Activated CD8-positive, alpha-beta T cell treated with anti-CD3 and anti-CD28 coated beads, Interleukin-2, amount 10 ng/mL, durations not matched to agents 7 days and 5 days (primary cell): ENCODE results near the gene JAKMIP2. TPM values are rescaled to one million over a fixed set of nuclear protein-coding genes. Genes with fewer than 3 reads are reported as not detected.
"Not testable (repeated sequence)": the region's sequence is repeated elsewhere in the genome, so short reads cannot be mapped to it uniquely, and the experiment has no call there.

Source experiments
- ATAC-seq: fragments of 150-1000 bp; cut with Tn5 transposase; one replicate; pipeline ENCODE4 v1.10.0; 2021; ENCODE audit warnings: moderate library complexity
- CTCF ChIA-PET: fragments of 350-600 bp; sonication (Branson Sonifier 250); formaldehyde crosslinking; loops from one replicate; lab custom pipeline; 2021; ENCODE audit warnings: antibody characterized with exemption; lab: Charles Lee
- POLR2A ChIA-PET: fragments of 350-600 bp; sonication (Branson Sonifier 250); formaldehyde crosslinking; loops from one replicate; lab custom pipeline; 2021; ENCODE audit warnings: antibody characterized with exemption; lab: Charles Lee
- DNase-seq: peaks from one replicate; pipeline ENCODE4 v3.0.0-alpha.2; 2020
- H3K27ac Mint-ChIP-seq: one replicate; pipeline ENCODE4 v1.8.0; 2021; ENCODE audit warnings: mild to moderate bottlenecking, mixed read lengths
- H3K27me3 Mint-ChIP-seq: one replicate; pipeline ENCODE4 v1.8.0; 2021; ENCODE audit warnings: low read depth, mixed read lengths
- H3K36me3 Mint-ChIP-seq: one replicate; pipeline ENCODE4 v1.8.0; 2021; ENCODE audit warnings: low read depth, mixed read lengths
- H3K4me1 Mint-ChIP-seq: one replicate; pipeline ENCODE4 v1.8.0; 2021; ENCODE audit warnings: low read depth, mixed read lengths
- H3K4me3 Mint-ChIP-seq: one replicate; pipeline ENCODE4 v1.8.0; 2021; ENCODE audit warnings: mild to moderate bottlenecking, mixed read lengths
- H3K9me3 Mint-ChIP-seq: one replicate; pipeline ENCODE4 v1.8.0; 2022; ENCODE audit warnings: mixed read lengths; ENCODE audit not compliant: insufficient read depth
- total RNA-seq, 2 experiments: library from RNA; stranded (reverse); gene quantifications; one replicate each; pipeline ENCODE4 v1.2.3, GENCODE V29; 2021

Gene JAKMIP2
- total RNA-seq = 1 to 10 TPM; 8.2 to 8.9 TPM

DNA sequence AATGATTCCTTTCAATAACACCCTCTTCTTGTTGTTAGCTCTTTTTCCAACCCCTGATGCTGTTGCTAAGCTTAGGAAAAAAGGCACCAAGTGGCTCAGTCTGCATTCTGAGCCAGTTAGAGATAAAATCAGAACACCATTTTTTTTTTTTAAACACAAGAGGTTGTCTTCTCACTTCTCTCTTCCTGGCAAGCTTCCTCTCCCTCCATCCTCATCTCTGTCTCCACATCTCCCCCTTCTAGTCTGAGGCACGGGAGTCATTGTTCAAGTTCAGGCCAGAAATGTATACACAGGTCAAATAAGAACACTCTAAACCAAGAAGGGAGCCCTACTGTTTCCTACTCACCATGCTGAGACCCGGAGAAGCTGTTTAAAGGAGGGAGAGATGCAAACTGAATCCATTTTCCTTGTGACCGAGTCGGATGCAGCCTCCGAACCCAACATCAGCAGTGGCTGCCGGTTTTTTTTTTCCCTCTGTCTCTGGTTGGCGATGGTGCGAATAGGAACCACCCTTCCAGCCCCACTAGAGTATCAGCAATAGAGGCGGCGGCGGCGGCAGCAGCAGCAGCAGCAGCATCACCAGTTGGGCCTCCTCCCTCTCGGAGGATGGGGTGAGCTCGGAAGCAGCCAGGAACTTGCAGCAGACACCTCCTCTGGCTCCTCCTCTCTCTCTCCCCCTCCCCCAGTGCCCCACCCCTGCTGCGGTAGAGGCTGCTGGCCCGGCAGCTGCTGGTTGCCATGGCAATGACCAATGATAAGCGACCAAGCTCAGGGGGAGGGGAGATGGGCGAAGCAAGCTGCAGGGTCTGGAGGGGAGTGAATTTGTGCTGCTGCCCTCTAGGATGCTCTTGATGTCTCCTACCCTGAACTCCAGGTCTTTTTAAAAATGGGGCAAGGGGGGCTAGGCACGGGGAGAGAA lies at the start of gene JAKMIP2:
Gene JAKMIP2, minus strand, starts transcription at position 619 of the 919 bp plus-strand sequence. CDS start 110,922 bp downstream, outside the sequence.
- Mint-ChIP-seq H3K4me3 (peak within 1 kb of the TSS; percentile 86), H3K27ac (peak within 1 kb of the TSS; percentile 97), H3K9me3 (no peaks in the 10 kb centered on the region), H3K36me3 (no peaks in the 10 kb centered on the region), H3K4me1 (peaks cover 23% of the 10 kb centered on the region), H3K27me3 (peaks cover 9% of the 10 kb centered on the region)
- DNase-seq = peak; percentile 97
- ATAC-seq = peak; percentile 100
- ChIA-PET POLR2A (interaction anchor here (0.5 to 1.1 kb wide), 8 partner anchors 19 to 1770 kb away, joined by 3 to 4 read pairs (median 3); no protein-coding TSS in a partner anchor), CTCF (interaction anchor here (0.5 to 1.5 kb wide), 4 partner anchors 40 to 1250 kb away, joined by 3 to 6 read pairs (median 3); no protein-coding TSS in a partner anchor)

DNA sequence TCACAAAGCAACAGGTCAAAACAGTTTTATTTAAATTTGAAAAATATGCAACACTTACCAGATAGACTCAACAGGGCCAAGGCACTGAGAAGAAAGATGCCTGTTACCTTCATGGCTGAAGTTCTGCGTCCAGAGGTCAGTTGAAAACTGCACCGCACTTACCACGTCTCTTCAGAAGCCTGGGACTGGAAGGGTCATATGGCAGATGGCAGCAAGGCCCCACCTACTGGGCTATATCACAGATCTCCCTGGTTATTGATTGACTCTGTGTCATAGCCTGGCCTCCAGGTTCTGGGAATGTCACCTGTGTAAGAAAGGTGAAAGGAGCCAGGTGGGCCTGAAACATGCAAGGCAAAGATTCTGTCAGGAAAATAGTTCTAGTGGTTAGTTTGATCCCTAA lies 48.9 kb upstream of the JAKMIP2 start, which contains the start of gene SPINK1:
Gene SPINK1, minus strand, starts transcription at position 207 of the 400 bp plus-strand sequence. Its CDS starts 94 bp downstream, at position 113.
- ATAC-seq (no peak), DNase-seq (no peak)
- H3K4me3 Mint-ChIP-seq = no peak within 1 kb of the TSS
- ChIA-PET CTCF (interaction anchor here (1.8 kb wide), 1 partner anchor 9 kb away, joined by 7 read pairs; no protein-coding TSS in a partner anchor), POLR2A (no interaction called here)
- no peaks in the 10 kb centered on the region for H3K36me3 Mint-ChIP-seq
- H3K9me3 Mint-ChIP-seq = no peaks in the 10 kb centered on the region
- H3K4me1 Mint-ChIP-seq = no peaks in the 10 kb centered on the region
- no peak within 1 kb of the TSS for H3K27ac Mint-ChIP-seq
- peaks cover 29% of the 10 kb centered on the region for H3K27me3 Mint-ChIP-seq

DNA sequence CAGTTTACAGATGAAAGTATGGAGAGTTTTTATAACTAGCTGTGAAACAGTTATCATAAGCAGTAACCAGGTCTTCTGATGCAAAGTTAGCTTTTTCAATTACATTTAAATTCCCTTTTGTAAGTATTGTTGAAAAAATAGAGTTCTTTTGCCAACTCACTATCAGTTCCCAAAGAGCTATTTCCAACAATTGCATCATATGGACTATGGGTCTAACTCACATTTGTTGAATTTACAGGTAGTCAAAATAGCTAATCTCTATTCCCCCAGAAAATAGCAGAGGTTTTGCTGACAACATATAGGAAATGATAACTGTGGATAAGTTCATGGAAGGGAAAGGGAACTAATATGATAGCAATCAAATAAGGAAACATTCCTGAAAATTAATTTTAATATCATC lies 47.5 kb upstream of the JAKMIP2 start:
- POLR2A ChIA-PET = no interaction called here
- Mint-ChIP-seq H3K27ac (no peak overlapping the region), H3K27me3 (peaks cover 26% of the 10 kb centered on the region), H3K4me1 (no peaks in the 10 kb centered on the region), H3K9me3 (no peaks in the 10 kb centered on the region), H3K4me3 (no peak overlapping the region), H3K36me3 (no peaks in the 10 kb centered on the region)
- no peak for ATAC-seq
- DNase-seq = no peak
- CTCF ChIA-PET = no interaction called here

DNA sequence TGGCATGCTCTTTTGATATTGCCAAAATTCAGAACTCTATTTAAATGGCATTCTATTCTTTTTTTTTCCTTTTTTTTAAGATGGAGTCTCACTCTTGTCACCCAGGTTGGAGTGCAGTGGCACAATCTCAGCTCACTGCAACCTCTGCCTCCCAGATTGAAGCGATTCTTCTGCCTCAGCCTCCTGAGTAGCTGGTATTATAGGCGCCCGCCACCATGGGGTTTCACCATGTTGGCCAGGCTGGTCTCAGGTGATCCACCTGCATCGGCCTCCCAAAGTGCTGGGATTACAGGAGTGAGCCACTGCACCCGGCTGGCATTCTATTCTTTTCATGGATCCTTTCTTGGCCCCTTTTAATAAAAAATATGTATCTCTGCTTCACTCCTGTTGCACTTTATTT lies 44.5 kb upstream of the JAKMIP2 start:
- CTCF ChIA-PET, H3K9me3 Mint-ChIP-seq, POLR2A ChIA-PET, H3K27ac Mint-ChIP-seq, DNase-seq, H3K4me1 Mint-ChIP-seq, H3K36me3 Mint-ChIP-seq, H3K4me3 Mint-ChIP-seq, ATAC-seq: not testable (repeated sequence)
- H3K27me3 Mint-ChIP-seq = peaks cover 20% of the 10 kb centered on the region

DNA sequence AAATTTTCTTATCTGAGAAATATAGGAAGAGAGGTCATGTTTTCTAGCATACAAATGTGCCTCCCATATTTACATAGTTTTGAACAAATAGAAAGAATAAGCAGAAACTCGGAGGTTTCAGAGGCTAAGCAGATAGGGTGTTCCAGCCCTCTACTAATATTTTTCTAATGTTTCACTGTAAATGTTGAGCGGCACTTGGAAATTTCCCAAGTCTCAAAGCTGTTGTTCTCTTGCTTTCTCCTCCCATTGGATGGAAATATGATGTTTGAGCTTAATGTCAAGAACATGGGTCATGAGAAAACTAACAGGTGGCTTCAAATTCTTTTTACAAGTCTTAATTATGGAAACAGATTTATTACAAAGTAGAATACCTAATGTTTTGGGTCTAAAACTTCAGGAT lies 43.8 kb upstream of the JAKMIP2 start:
- Mint-ChIP-seq H3K27me3 (peaks cover 20% of the 10 kb centered on the region), H3K4me3 (no peak overlapping the region), H3K36me3 (no peaks in the 10 kb centered on the region), H3K9me3 (no peaks in the 10 kb centered on the region), H3K4me1 (peaks cover 2% of the 10 kb centered on the region), H3K27ac (no peak overlapping the region)
- no peak for DNase-seq
- POLR2A ChIA-PET = no interaction called here
- ATAC-seq = no peak
- CTCF ChIA-PET = interaction anchor here (0.5 kb wide), 1 partner anchor 100 kb away, joined by 3 read pairs; no protein-coding TSS in a partner anchor

DNA sequence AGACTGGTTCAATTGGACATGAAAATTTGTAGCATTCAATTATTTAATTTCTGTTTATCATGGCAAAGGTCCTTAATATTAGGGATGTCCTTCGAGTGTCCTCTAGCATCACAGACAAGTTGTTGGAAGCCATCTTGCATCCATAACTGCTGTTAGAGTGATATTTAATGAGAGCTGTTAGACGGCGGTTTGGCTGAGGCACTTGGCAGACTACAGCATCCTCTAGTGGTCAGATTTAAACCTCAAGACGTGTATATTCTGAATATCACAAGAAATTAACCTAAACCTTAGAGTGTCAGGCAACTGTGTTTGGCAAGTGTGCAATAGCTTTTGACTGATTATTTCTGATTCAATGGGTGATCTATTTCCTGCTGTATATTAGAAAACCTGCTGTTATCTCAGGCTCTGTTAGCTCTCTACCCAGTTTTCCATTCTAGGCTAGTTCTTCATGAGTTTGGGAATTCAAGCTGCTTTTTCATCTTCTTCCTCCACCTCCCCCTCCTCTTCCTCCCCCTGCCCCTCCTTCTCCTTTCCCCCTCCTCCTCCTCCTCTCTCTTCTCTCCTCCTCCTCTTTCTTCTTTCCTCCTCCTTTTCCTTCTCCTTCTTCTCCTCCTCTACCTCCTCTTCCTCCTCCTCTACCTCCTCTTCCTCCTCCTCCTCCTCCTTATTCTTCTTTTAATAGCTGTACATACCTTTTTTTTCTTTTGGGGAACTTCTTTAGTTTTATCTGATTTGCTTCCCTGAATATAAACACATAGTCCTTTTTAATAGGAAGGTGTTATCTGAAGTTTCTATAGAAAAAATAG lies 40.4 kb upstream of the JAKMIP2 start:
- DNase-seq (peak; percentile 68), ATAC-seq (peak; percentile 90)
- CTCF ChIA-PET = interaction anchor here (0.6 to 4.6 kb wide), 28 partner anchors 10 to 908 kb away, joined by 3 to 88 read pairs (median 4); no protein-coding TSS in a partner anchor
- Mint-ChIP-seq H3K27ac (no peak overlapping the region), H3K4me1 (peaks cover 2% of the 10 kb centered on the region), H3K9me3 (no peaks in the 10 kb centered on the region), H3K36me3 (no peaks in the 10 kb centered on the region), H3K4me3 (no peak overlapping the region), H3K27me3 (peaks cover 11% of the 10 kb centered on the region)
- POLR2A ChIA-PET = interaction anchor here (0.7 to 1.2 kb wide), 4 partner anchors 41 to 1096 kb away, joined by 3 read pairs; no protein-coding TSS in a partner anchor

DNA sequence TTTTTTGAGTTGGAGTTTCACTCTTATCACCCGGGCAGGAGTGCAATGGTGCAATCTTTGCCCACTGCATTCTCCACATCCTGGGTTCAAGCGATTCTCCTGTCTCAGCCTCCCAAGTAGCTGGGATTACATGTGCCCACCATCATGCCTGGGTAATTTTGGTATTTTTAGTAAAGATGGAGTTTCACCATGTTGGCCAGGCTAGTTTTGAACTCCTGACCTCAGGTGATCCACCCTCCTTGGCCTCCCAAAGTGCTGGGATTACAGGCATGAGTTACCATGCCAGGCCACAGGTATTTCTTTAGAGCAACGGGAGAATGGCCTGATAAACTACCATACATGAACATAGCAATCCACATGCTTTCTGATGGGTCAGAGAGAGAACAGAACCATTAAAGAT lies 39.7 kb upstream of the JAKMIP2 start:
- POLR2A ChIA-PET = interaction anchor here (1.2 kb wide), 1 partner anchor 195 kb away, joined by 3 read pairs; no protein-coding TSS in a partner anchor
- CTCF ChIA-PET = interaction anchor here (0.6 to 4.6 kb wide), 23 partner anchors 10 to 245 kb away, joined by 3 to 88 read pairs (median 4); no protein-coding TSS in a partner anchor
- not testable (repeated sequence) for H3K4me3 Mint-ChIP-seq, H3K4me1 Mint-ChIP-seq, DNase-seq, H3K27ac Mint-ChIP-seq, H3K9me3 Mint-ChIP-seq, H3K36me3 Mint-ChIP-seq
- peaks cover 13% of the 10 kb centered on the region for H3K27me3 Mint-ChIP-seq
- ATAC-seq = peak; percentile 27

DNA sequence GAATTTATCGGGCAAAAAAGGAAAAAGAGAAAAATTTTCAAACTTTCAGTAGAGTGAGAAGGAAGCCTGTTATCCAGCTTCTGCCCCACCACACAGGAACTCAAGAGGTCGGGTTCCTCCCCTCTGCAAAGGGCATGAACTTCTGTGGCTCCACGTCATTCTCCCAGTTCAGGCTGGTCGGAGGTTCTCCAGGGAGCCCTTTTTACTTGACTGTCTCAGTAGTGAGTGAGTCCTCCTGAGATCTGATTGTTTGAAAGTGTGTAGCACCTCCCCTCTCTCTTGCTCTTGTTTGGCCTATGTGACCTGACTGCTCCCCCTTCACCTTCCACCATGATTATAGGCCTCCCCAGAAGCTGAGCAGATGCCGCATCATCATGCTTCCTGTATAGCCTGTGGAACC lies 39.2 kb upstream of the JAKMIP2 start:
- peaks cover 15% of the 10 kb centered on the region for H3K27me3 Mint-ChIP-seq
- H3K9me3 Mint-ChIP-seq = no peaks in the 10 kb centered on the region
- H3K4me1 Mint-ChIP-seq = peaks cover 2% of the 10 kb centered on the region
- ATAC-seq (no peak), DNase-seq (no peak)
- H3K4me3 Mint-ChIP-seq = no peak overlapping the region
- ChIA-PET CTCF (interaction anchor here (1.1 to 4.6 kb wide), 5 partner anchors 17 to 193 kb away, joined by 3 to 88 read pairs (median 9); no protein-coding TSS in a partner anchor), POLR2A (no interaction called here)
- H3K27ac Mint-ChIP-seq = no peak overlapping the region
- no peaks in the 10 kb centered on the region for H3K36me3 Mint-ChIP-seq

DNA sequence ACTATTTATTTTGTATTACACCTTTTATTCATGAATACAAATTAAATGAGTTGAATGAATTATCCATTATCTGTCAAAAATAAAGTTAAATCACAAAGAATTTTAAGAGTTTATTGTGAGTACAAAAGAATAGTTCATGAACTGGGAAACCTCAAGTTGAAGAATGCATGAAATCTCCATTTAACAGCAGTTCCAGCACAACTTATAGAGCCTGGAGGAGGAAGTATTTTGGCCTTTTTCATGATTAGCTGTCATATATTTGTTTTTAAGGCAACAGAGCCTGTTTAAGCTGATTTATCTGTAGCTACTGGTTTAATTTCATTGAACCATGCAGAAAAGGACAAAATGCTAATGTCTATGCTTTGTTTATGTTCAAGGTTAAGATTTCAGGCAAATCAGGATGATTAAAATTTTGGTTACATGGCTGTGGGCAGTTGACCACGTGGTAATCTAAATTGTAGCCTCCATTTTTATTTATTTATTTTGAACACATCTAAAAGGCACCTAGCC lies 36.8 kb upstream of the JAKMIP2 start:
- Mint-ChIP-seq H3K27me3 (peaks cover 12% of the 10 kb centered on the region), H3K4me1 (peaks cover 2% of the 10 kb centered on the region), H3K36me3 (no peaks in the 10 kb centered on the region), H3K27ac (no peak overlapping the region), H3K4me3 (no peak overlapping the region), H3K9me3 (no peaks in the 10 kb centered on the region)
- ATAC-seq (no peak), DNase-seq (no peak)
- ChIA-PET CTCF (interaction anchor here (1.3 kb wide), 1 partner anchor 186 kb away, joined by 4 read pairs; no protein-coding TSS in a partner anchor), POLR2A (no interaction called here)

DNA sequence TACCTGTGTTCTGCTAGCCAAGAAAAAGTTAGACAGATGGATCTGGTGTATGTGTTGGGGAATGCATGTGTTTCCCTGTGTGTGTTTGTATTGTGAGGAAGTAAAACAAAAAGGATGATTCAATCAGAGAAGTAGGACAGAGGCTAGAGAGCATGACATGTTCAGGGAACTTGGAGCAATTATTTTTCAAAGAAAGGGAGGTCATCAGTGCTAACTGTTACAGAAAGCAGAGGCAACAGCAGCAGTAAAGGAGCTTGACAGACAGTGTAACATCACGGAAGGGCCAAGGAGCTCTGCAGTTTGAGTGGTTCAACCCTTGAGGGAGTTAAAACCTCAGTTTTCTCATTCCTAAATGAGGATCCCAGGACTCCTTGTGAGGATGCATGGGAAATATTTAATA lies 35.8 kb upstream of the JAKMIP2 start:
- Mint-ChIP-seq H3K27ac (no peak overlapping the region), H3K4me3 (no peak overlapping the region), H3K9me3 (no peaks in the 10 kb centered on the region), H3K36me3 (no peaks in the 10 kb centered on the region), H3K4me1 (peaks cover 2% of the 10 kb centered on the region), H3K27me3 (peaks cover 12% of the 10 kb centered on the region)
- ATAC-seq = no peak
- ChIA-PET POLR2A (no interaction called here), CTCF (no interaction called here)
- no peak for DNase-seq

DNA sequence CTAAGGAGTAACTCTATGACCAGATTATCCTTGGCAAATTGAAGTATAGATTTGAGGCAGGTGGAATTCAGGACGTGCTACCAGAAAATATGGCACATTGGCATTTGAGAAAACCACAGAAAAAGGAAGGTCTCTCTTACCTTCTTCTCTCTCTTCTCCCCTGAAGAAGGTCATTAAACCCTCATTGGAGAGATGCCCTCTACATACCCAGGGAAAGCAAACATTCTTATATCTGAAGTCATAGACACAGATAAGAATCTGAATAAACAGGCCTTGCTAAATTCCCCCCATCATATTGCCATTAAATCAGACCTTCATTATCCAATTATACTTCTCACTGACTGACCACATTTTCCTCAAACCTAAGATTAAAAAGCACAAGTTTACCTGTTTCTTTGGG lies 31.2 kb upstream of the JAKMIP2 start:
- no peak for ATAC-seq
- DNase-seq = no peak
- Mint-ChIP-seq H3K4me1 (no peaks in the 10 kb centered on the region), H3K36me3 (no peaks in the 10 kb centered on the region), H3K9me3 (no peaks in the 10 kb centered on the region), H3K4me3 (no peak overlapping the region), H3K27me3 (peaks cover 17% of the 10 kb centered on the region), H3K27ac (no peak overlapping the region)
- ChIA-PET CTCF (interaction anchor here (1.0 kb wide), 1 partner anchor 186 kb away, joined by 3 read pairs; no protein-coding TSS in a partner anchor), POLR2A (no interaction called here)
